Subcutaneous adipose tissue (tissue), 4 donors: ENCODE data around the gene FBN3. TPM values are rescaled to one million over a fixed set of nuclear protein-coding genes. Genes with fewer than 3 reads are reported as not detected.

Experiments
- total RNA-seq, 4 donors: library from RNA; depleted of rRNA; stranded (reverse); fragments of >200 nt; gene quantifications; one replicate each; pipeline ENCODE4 v1.1.0, GENCODE V29; 2016
- TF ChIP-seq, protein P1 (sequence below): fragments of 450-650 bp; IDR thresholded peaks from one replicate; pipeline ENCODE4 v1.5.1; 2016; ENCODE audit warnings: low read depth, mild to moderate bottlenecking, control low read depth, antibody characterized with exemption, moderate library complexity

The FBN3 gene
- total RNA-seq, 4 donors from 2014 or later: not detected

DNA sequence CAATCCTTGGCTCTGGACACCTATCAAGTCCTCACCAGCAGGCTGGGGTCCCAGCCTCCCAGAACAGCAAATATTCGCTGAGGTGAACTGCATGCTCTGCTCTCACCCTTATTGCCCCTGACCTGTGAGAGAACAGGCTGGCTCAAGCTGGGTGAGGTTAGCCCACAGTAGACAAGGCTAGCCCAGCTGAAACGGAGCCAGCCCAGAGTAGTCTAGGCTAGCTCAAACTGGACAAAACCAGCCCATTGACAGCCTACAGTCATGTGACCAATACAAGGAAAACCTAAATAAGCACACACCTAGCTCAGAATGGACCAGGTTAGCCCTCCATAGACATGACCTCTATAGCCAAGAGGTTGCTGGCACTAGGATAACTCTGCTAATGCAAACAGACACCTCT lies 58.4 kb downstream of the FBN3 start:
- TF ChIP-seq, protein P1, sequence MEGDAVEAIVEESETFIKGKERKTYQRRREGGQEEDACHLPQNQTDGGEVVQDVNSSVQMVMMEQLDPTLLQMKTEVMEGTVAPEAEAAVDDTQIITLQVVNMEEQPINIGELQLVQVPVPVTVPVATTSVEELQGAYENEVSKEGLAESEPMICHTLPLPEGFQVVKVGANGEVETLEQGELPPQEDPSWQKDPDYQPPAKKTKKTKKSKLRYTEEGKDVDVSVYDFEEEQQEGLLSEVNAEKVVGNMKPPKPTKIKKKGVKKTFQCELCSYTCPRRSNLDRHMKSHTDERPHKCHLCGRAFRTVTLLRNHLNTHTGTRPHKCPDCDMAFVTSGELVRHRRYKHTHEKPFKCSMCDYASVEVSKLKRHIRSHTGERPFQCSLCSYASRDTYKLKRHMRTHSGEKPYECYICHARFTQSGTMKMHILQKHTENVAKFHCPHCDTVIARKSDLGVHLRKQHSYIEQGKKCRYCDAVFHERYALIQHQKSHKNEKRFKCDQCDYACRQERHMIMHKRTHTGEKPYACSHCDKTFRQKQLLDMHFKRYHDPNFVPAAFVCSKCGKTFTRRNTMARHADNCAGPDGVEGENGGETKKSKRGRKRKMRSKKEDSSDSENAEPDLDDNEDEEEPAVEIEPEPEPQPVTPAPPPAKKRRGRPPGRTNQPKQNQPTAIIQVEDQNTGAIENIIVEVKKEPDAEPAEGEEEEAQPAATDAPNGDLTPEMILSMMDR: no peak

DNA sequence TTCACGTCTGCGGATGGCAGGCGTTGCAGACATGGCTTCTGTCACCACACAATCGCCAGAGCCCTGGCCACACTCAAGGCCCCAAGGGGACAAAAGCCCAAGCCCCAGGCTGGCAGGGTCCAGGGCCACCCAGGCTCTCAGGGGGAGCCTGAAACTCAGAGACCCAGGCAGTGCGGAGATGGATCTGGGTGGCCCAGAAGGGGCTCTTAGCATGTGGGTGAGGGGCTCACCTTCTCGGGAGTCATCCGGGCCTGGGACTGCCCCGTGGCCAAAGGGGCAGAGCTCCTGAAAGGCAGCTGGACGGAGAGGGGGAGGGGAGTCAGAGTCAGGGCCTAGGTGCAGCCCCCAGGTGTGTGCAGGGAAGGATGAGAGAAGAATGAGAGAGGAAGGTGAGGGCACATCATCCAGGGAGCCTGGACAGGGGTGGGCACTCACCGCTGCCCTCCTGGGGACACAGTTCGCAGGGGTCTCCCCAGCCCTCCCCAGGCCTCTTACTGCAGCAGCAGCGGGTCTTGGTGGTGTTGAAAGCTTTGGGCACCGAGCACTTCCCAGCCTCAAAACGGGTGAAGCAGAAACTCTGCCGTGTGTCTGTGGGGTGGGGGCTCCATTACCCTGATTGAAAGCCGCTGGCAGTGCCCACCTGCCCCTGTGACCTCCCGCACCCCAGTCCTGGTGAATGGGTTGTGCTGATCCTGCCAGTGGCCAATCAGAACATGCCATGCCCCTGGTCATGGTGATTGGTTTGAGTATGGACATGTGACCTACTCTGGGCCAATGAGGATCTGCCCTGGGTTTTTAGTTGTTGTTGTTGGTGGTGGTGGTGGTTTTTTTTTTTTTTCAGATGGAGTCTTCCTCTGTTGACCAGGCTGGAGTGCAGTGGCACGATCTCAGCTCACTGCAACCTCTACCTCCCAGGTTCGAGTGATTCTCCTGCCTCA lies 59.5 kb downstream of the FBN3 start:
- TF ChIP-seq, protein P1: no peak

DNA sequence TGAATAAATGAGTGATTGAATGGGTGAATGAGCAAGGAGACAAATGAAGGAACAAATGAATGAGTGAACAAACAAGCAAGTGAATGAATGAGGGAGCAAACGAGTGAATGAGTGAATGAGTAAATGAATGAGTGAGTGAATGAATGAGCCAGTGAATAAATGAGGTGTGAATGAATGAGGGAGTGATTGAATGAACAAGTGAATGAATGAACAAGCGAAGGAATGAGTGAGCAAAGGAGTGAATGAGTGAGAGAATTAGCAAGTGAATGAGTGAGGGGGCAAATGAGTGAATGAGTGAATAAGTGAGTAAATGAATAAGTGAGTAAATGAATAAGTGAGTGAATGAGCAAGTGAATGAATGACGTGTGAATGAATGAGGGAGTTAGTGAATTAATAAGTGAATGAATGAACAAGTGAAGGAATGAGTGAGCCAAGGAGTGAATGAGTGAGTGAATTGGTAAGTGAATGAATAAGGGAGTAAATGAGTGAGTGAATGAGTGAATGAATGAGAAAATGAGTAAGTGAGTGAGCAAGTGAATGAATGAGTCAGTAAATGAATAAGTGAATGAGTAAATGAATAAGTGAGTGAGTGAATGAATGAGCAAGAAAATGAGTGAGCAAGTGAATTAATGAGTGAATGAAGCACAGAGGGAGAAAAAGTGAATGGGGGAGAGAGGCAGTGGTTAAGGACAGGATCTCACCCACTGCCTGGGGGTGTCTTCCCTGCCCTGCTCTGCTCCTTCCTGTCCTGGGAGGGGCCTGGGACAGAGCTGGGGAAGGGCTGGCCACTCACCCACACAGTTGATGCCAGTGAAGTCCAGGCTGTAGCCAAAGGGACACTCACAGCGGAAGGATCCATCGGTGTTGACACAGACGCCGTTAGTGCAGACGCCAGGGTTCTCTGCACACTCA lies 60.4 kb downstream of the FBN3 start:
- TF ChIP-seq, protein P1: no peak

DNA sequence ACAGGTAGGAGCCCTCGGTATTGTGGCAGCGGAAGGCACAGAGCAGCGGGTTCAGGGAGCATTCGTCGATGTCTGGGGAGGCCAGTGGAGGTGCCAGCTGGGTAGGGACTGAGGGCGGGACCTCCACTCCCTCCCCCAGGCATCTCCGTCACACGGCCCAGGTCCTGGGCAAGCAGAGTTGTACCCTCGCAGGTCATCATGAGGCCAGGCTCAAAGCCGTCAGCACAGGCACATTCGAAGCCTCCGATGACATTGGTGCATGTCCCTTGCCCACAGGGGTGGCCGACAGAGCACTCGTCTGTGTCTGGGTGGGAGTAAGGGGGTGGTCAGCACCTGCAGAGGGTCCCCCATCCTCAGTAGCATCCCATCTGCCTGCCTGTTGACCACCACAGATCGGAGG lies 61.5 kb downstream of the FBN3 start:
- TF ChIP-seq, protein P1: no peak

DNA sequence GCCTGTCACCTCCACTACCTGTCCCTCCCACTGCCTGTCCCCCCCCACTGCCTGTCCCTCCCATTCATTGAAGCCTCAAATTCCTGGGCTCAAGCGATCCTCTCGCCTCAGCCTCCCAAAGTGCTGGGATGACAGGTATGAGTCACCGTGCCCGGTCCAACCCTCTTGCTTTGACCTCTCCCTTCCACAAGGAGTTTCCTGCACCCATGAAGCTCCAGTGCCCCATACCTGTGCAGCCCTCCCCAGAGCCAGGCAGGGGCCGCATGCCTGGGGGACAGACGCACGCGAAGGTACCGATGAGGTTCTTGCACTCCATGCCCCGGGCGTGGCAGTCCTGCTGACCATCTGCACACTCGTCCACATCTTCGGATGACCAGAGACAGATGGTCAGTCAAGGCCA lies 62.5 kb downstream of the FBN3 start:
- TF ChIP-seq, protein P1: no peak

DNA sequence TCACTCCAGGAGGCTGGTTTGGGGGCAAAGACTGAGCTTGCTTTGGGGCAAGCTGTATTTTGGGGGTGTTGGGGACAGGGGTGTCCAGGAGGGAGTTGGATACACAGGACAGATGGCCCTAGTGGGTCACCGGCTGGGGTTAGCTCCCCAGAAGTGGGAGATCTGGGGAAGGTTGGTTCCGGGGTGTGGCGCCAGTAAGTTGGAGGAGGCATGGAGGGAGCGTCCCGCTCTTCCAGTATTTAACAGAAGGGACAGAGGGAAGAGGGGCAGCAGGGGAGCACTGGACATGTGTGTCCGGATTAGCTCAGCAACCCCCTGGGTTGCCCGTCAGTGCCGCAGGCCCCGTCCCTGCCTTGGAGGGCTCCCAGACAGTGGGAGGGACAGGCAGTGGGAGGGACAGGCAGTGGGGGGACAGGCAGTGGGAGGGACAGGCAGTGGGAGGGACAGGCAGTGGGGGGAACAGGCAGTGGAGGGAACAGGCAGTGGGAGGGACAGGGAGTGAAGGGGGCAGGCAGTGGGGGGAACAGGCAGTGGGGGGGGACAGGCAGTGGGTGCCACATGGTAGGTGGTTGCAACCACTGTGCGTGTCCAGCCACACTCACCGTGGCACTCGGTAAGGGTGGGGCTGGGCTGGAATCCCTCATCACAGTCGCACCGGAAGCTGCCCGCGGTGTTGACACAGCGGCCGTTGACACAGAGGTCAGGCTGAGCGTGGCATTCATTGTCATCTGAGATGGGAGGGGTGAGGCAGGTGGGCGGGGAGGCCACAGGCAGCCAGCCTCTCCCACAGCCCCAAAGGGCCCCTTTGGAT lies 63.6 kb downstream of the FBN3 start:
- TF ChIP-seq, protein P1: no peak
